NCI-H82 (cell line): Measurements from ENCODE around the gene NDST3.

Experiments
- DNase-seq: peaks from one replicate; lab custom pipeline; 2025; lab: John Stamatoyannopoulos, UW

NDST3 gene

DNA sequence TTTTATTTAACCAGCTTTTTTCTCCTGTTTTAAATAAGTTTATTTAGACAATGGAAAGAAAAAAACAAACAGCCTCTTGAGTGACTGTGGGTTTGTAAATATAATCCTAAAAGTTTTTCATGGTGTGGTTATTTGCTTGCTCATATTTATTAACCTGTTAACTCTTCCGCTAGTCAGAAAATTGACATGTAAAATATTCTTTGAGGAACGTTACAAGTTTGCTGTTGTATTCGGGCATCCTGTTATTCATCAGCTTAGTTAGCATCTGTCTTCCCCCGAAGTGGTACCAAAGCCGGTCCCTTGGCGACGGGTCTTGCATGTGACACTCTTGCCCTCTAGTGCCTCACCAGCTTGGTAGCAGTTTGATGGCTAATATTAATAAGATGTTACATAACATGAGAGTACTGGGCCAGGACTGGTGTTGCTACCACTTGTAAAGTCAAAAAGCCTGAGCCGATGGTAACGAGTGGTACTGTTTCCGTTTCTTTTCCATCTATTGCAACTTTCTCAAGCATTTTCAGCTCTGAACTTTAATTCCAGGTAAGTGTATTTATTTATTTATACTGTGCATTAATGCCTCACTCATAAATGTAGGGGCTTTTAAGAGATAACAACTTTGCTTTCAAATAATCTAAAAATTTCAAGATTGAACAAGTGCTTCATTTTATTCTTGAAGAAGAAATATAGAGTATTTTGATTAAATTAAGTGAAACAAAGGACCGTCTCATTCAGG is at the start of gene NDST3:
Gene NDST3, plus strand, starts transcription at position 434 of the 733 bp plus-strand sequence. CDS start 19,425 bp downstream, outside the sequence.
- peak; percentile 92 for DNase-seq

DNA sequence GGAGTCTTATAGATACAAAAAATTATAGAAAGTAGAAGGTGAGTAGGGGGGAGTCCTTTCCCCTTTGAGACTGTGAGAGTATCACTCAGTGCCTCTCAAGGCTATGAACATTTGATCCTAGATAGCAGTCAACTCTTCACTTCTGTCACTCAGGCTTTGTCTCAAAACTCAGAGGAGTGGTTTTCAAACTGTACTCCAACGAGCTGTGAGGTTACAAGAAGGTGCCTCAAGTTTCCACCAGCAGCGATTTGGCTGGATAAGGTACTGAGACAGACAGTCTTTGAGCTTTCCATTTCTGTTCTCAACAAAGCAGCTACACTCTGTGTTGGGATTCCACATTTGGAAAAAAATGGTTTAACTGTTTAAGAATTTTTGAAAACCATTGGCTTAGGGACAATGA is 48.0 kb upstream of the NDST3 start:
- no peak for DNase-seq

DNA sequence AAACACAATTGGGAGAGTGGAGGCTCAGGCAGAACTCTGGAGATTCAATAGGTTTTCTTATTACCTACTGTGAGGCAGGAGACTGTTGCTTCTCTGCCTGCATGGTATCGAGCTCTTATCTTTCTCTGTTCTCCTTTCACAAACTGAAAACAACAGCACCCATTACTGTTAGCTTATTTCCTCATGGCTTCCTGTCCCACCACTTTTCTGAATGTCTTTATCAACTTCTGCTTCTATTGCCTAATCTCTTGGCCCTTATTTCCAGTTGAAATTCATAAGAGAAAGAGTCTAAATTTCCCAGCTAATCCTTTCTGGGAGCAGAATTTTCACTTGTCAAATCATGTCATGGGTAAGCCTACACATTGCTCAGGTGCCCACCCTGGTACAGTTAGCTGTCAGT is 46.8 kb upstream of the NDST3 start:
- no peak for DNase-seq

DNA sequence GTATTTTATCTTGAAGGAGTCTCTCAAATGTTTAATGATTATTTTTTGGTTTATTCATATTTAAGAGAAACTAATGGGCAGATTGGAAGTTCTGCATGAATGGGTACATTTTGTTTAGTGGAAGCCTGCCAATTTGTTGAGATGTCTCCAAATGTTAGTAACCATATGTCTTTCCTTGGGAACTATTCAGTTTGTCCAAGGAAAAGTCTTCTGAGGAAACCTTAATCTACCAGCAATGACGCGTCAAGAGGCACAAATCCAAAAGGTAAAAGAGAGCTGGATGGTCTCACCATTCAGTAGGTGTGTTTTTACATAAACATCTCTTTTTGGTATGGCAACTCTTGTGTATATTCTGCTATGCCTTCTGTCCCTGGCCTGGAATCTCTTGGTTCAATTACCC is 37.4 kb upstream of the NDST3 start:
- no peak for DNase-seq

DNA sequence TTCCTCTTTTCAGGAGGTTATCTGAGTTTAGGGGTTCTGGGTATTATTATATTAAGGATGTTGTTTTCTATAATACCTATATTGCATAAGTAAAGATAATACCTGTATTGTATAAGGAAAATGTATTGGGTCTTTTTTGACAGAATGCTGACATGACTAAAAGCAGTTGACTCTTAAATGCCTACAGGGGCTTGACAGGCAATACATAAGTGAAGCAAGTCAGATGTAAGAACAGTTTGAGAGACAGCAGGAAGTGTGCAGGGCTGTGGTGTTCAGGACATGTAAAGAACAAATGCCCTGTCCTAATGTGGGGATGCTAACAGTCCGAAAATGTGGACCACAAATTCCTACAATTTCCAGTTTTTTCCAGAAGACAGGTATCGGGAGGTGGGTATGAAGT is 30.2 kb upstream of the NDST3 start:
- DNase-seq: no peak

DNA sequence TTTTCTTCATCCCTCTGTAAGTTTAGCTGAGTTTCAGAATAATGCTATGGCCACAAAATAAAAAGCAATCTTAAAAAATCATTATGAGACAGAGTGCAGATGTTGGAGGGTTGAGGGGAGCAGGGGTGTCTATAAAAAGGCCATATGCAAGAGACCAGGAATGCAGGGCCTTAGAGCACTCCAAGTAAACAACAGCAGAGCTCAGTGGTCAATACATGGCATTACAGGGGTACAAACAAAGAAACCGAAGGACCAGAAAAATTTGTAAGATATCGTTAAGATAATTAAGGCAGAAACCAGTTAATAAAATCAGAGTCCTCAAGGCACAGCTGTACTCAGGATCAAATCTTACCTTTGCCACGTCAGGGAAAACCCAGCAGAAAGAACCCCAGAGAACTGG is 28.4 kb upstream of the NDST3 start:
- DNase-seq: no peak

DNA sequence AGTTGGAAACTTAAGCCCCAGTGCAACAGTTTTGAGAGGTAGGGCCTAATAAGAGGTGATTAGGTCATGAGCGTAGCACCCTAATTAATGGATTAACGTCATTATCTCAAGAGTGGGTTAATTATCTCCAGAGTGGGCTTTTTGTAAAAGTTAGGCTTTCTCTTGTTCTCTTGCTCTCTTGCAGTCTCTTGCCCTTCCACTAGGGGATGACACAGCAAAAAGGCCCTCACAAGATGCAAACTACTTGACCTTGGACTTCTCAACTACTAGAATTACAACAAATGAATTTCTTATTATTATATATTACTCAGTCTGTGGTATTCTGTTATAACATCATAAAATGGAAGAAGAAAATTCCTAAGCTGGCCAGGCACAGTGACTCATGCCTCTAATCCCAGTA is 22.1 kb upstream of the NDST3 start:
- peak; percentile 4 for DNase-seq

DNA sequence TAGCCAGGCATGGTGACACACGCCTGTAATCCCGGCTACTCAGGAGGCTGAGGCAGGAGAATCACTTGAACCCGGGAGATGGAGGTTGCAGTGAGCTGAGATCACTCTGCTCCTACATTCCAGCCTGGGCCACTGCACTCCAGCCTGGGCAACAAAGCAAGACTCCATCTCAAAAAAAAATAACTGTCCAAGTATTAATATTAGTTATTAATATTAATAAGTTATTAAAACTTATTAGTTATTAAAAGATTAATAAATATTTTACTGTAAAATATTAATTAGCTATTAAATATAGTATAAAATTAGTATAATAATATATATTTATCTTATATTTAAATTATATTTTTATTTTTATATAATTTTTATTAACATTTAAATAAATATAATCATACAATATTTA is 19.5 kb upstream of the NDST3 start:
- DNase-seq: no peak

DNA sequence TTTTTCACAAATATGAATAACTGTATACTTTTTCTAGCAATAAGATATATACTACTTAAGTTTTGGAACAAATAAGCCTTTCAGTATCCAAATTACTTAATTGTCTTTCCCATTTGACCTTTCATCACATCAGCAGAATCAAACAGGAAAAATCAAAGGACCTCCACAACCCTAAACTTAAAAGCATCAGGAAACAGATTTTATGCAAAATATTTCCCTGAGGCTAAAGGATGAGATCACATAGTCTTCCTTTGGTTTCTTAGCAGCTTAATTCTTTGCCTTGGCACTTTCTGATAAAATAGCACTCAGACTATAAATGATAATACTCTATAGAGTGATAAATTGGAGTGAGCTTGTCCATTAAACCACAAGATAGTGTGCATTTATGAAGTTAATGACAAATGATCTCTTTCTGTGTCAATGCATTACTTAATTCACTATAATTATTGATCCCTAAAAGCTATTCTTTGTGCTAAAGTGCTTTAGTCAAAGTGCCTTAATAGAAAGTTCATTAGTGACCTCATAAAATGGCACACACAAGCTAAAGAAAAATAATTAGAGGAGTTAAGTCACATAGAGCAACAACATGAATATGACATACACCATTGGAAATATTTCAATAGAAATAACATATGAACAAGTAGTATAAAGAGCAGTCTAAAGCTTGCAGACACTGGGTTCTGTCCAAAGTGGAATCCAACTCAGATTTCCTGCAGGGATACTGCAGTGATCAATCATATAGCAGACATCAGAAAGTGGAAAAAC is 15.7 kb upstream of the NDST3 start:
- DNase-seq: no peak

DNA sequence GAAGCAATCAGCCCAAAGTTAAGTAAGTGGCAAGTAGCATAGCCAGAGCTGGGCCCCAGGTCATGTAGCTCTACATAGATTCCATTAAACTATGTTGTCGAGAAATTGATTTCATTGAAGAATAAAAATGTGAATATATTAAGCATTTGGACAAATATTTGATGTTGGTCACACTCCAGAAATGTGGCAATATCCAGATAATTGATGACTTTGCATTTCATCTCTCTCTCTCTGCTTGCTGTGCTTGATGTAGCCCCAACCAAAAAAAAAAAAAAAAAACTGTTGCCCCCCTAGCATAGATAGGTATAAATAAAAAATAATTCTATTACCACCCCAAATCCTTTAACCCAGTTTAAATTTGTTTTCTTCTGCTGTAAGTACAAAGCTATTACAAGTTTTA is 7.5 kb upstream of the NDST3 start:
- no peak for DNase-seq

DNA sequence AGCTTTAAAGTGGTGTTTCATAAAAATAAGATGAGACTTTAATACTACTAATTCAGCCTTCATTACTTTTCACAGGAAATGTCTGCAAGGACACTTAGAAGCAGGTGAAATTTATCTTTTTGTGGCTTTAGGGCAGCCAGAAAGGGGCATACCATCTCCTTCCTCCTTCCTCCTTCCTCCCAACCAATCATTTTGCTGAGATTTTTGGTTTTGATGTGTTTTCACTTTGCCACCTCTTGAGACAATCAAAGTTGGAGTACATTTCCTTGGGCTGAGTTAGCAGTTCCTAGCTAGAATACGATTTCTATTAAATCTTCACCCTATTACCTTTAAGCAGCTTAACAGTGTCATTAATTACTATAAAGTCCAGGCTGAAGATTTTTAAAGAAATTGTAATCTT is 5.1 kb upstream of the NDST3 start:
- peak; percentile 18 for DNase-seq

DNA sequence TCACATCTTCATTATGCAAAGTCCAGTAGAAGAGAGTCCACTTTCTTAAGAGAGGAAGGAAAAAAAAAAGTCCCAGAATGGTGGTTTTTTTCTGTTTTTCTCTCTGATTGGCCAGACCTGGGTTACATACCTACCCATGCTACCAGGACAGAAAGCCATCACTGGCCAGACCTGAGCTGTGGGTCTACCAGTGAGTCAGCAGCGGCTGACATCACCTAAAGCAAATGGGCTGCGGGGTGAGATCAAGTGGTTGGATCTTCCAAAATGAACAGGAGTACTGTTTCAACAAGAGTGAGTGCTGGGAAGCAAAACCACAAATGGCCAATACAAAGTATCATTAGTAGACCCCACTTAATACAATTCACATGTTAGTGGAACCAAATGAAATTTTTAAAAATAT is 1.6 kb upstream of the NDST3 start:
- DNase-seq: no peak

DNA sequence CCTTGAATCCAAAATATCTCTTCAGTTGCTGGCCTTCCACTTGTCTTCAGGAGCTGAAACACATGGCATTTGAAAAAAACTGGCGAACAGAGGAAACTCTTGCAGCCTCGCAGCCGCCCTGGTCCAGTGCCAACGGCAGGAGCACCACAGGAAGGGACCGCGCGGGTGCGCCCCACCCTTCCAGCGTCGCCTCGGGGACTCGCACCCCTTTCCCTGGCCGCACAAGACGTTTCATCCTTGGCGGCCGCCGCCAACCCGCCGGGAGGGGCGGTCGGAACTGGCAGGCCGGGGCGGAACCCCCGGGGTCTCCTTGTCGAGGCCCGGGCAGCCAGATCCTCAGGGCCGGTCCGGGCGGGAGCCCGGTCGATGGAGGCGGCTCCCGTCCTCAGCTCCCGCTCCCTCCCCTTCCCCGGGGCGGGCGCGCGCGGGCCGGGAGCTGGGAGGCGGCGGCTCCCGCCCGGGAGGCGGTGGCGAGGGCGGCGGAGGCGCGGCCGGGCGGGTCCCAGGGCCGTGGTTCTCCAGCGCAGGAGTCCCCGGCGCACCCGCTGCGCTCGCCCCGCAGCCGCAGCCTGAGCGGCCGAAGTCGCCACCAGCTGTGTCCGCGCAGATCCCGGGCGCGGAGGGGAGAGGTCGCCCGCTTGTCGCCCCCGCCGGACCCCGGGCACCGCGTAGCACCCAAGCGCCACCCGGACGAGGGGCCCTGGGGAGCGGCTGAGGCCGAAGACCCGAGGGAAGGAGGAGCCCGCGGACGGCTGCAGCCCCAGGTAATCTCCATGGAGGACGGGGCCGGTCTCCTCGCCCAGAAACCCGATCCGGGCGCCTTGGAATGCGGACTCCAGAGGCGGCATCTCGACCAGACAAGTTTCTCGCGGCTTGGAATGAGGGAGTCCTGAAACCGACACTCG is 886 bp upstream of the NDST3 start:
- peak; percentile 57 for DNase-seq

DNA sequence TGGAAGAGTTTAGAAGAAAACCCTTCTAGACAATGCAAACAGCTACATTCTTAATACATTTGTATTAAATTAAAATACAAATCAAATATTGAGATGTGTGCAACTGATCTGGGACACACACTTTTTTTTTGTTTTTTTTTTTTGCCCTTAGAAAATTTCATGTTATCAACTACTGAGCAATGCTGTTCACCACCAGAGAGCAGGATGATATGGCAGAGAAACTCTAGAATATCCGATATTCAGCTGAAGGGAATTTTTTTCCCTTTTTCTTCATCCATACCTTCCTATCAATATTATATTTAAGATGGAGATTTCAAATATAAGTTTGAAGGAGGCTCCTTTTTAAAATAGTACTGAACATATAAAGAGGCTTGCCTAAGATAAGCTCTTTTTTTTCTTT is 1.0 kb downstream of the NDST3 start:
- peak; percentile 1 for DNase-seq

DNA sequence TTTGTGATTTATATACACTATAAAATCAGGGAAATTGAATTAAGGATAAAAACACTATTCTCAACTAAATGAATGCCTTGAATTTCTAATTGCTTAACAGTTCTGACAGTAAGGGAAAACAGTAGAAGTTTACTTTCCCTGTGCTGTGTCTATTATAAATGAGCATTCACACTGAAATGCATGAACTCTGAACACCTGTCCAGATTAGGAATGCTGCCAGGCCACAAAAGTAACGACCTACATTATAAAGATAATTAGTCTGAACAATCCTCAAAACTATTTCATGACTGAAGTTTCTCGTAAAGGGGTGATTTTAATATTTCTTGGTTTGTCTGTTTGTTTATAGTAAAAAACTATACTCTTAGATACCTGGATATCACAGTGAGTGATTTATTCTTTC is 2.0 kb downstream of the NDST3 start:
- DNase-seq: no peak

DNA sequence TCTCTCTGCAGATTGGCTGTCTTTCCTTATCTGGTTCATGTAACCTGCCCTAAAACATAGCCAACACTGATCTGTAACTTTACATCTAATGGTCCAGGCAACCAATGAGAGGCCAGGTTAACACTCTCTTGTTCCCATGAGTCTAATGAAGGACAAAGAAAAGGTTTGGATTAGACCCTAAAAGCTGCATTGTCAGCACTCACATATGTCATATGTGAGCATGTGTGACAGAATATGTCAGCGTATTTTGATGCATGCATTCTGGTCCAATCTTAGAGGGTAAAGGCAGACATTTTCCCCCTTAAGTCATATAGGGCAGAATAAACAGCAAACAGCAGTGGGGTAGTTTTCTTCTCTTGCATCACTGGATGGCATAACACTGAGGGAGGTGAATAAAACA is 3.7 kb downstream of the NDST3 start:
- no peak for DNase-seq

DNA sequence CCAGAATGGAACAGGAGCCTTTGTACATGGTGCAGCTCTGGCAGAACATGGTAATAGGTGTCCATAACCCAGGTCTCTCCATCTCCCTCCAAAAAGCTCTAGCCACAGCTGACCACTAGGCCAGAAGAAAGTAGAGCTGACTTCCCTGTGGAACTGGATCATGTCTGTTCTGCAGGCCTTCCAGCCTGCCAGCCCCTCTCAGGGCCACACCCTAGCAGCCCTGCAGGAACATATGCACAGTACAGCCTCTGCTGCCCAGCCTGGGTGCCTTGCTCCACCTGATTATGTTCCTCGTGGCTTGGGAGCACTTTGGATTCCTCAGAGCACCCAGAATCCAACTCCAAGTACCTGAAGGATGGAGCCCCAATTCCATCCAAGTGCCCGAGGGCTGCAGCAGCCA is 12.0 kb downstream of the NDST3 start:
- no peak for DNase-seq

DNA sequence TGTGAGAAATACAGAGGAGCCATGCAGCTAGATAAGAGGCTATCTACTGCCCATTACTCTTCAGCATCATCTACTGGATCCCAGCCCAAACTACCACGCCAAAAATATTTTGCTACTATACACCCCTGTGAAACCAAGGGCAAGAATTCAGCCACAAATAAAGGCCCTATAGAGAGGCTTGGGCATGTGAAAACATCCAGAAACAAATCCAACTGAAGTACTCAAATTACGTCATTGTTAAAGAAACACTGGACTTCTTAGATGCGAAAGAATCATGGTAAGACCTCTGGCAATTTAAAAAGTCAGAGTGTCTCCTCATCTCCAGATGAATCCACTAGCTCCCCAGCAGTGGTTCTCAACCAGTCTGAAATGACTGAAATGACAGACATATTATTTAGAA is 12.8 kb downstream of the NDST3 start:
- DNase-seq: no peak

DNA sequence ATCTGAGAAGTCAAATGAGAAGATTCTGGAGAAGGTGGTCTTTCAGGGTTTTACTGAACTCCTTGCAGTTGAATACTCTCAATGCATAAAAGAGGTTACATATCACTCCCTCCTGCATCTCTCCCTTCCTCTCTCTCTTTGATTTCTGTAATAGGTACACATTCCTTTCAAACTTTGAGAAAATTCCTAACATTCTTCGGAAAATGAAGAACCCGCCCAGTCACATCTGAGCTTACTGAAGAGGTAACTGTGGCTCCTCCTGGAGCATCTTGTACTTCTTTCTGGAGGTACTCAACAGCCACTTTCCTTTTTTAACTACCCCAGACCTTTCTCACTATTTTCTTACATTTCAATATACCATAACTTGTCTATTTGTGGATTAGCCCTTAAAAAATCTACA is 24.7 kb downstream of the NDST3 start:
- no peak for DNase-seq

DNA sequence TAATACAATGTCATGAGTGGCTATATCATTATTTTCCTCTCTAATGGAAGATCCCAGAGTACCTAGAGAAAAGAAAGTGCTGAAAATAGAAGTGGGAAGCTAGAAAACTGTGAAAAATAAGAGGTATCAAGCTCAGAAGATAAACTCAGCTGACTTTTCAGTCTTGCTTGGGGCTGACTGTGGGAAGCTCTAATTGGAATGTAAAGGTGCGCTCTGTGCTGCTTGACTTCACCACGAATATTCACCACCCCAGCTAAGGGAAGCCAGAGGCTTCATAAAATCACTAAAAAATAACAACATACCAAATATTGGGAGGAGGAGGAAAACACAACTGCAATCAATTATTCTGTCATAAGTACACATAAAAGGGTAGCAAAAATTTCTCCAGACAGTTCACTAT is 25.1 kb downstream of the NDST3 start:
- no peak for DNase-seq

DNA sequence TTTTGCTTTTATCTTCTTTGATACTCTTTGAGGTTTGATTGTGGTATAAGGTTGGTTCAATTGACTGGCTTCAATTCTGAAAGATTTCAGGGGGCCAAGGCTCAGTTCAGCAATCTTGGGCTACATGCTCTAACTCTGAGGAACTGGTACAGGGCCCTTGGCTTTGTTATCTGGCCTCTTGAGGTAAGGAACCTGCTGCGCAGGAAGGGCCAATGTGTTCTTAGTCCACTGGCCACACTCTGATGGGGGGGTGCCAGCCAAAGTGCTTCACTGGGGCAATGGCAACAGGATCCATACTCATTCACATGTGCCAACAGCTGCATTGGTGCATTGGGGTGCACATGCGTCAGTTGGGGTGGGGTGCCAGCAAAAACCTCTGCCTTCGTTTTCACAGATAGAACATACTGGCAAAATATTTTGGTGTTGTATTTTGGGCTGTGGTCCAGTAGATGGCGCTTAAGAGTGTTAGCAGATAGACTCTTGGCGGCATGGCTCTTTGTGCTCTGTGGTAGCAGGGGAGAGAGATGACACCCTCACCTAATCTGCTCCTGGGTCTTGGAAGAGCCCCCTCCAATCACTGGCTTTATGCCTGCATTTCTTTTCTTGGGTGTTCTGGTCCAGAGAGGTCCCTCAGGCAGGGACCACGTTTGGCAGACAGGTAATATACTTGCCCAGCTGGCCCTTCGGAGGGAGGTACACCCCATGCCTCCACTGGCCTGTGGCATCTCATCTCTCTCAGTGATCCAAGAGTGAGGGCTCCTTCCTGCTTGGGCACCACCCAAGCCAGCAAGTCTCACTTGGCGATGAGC is 42.9 kb downstream of the NDST3 start:
- DNase-seq: peak; percentile 60

DNA sequence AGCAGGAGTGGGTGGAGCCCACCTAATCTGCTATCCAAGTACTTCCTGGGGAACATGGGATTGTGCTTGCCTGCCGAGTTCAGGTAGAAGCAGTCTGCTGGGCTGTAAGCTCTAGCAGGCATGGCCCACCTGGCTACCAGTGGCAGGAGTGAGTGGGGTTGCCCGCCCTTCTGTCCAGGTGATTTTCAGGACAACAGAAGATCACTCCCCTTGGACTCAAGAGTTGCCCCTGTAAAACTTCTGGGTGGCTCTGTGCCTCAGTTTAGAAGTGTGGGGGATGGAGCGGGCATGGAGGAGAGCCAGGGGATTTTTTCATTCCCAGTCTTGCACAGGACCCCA is 43.5 kb downstream of the NDST3 start:
- DNase-seq: no peak
